H1 (cell line): ENCODE results near the gene ODC1.

ENCODE experiments used
- BCL11A ChIP-seq, 2 experiments: IDR thresholded peaks; one replicate each; pipeline ENCODE4 v1.6.1; 2011; ENCODE audit warnings: low read depth in 2 of 2, low read length in 2 of 2, mild to moderate bottlenecking in 2 of 2
- CBX5 ChIP-seq: fragments of 300-800, 300-1000 bp; sonication (generic); IDR thresholded peaks from 2 replicates; pipeline ENCODE4 v1.7.1; 2016; ENCODE audit warnings: antibody characterized with exemption, low read length, low read depth
- CEBPB ChIP-seq: IDR thresholded peaks from 2 replicates; pipeline ENCODE4 v1.6.1; 2012; ENCODE audit warnings: low read depth, low read length
- CTBP2 ChIP-seq: IDR thresholded peaks from 2 replicates; pipeline ENCODE4 v1.7.0; 2011; ENCODE audit warnings: borderline replicate concordance, mild to moderate bottlenecking, moderate library complexity, mixed read lengths, low read length; ENCODE audit not compliant: insufficient read depth, insufficient read length
- EP300 ChIP-seq, 2 experiments: IDR thresholded peaks; 1 replicate in 1 of 2; 2 replicates in 1 of 2; pipeline ENCODE4 v1.6.1; 2011 to 2012; ENCODE audit warnings: low read depth in 2 of 2, low read length in 2 of 2, mild to moderate bottlenecking in 2 of 2, borderline replicate concordance in 1 of 2, inconsistent platforms in 1 of 2, moderate library complexity in 1 of 2
- RNF2 ChIP-seq: fragments of 200-900, 300-1000 bp; sonication (generic); IDR thresholded peaks from 2 replicates; pipeline ENCODE4 v1.7.1; 2016; ENCODE audit warnings: borderline replicate concordance, low read depth, mild to moderate bottlenecking, antibody characterized with exemption, low read length; ENCODE audit not compliant: poor library complexity, severe bottlenecking; ENCODE audit errors: missing control alignments
- SUZ12 ChIP-seq: fragments of 200-600 bp; sonication (generic); IDR thresholded peaks from 2 replicates; pipeline ENCODE4 v1.6.1; 2012; ENCODE audit warnings: mild to moderate bottlenecking, inconsistent platforms, low read length, moderate library complexity, mixed read lengths
- TAF1 ChIP-seq: IDR thresholded peaks from 2 replicates; pipeline ENCODE4 v1.6.1; 2011; ENCODE audit warnings: mild to moderate bottlenecking, low read depth, low read length
- TEAD4 ChIP-seq: IDR thresholded peaks from 2 replicates; pipeline ENCODE4 v1.6.1; 2012; ENCODE audit warnings: low read depth, low read length, inconsistent platforms, mixed read lengths
- ZNF274 ChIP-seq: IDR thresholded peaks from 2 replicates; pipeline ENCODE4 v1.7.0; 2012; ENCODE audit warnings: low read length, borderline replicate concordance; ENCODE audit errors: extremely low read depth
- TF ChIP-seq, protein P1 (sequence below), 3 experiments: IDR thresholded peaks; 1 replicate in 2 of 3; 2 replicates in 1 of 3; pipeline versions ENCODE4 v1.5.1 to v1.6.1; 2011; ENCODE audit warnings: low read length in 3 of 3, mild to moderate bottlenecking in 3 of 3, inconsistent platforms in 2 of 3, low read depth in 1 of 3, moderate library complexity in 1 of 3; ENCODE audit not compliant: insufficient read depth in 1 of 3; ENCODE audit errors: control extremely low read depth in 1 of 3

DNA sequence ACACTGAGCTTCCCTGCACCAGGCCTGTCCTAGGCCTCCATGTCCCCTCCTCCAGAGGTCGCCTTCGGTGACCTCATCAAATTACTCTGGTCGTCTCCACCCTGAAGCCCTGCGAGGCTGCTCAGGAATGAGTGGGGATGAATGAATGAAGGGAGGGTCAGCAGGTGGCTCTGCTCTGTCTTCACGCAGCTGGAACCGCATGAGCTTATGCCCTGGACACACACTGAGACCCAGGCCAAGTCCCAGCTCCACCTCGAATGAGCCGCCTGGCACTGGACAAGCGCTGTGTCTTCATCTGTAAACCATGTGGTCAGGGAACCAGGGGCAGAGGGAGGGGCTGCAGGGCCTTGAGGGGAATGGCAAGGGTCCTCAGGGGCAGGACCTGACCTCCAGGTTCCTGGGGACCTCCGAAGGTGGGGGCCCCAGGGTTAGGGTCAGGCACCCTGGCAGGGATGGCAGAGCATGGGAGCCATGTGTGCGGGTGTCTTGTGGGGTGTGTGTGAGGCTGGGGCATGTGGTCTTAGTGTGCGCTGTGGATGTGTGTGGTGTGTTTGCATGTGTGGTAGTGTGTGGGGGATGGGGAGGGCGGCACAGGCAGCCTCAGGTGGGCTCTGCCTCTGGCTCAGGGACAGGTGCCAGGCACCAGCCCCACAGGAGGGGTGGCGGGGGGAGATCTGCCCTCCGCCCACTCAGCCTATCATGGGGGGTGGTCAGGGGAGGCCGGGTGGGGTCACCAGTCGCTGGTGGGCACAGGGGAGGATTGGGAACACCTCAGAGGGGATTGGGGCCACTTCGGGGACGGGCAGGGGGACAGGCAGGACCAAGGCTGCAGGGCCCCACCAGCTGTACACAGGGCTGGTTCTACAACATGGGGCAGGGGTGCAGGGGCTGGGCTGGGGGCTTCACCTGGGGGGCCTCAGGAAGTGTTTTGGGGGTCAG lies 13.9 kb downstream of the ODC1 start:
- TF ChIP-seq CTBP2 (no peak), CBX5 (no peak), RNF2 (no peak), BCL11A (IDR thresholded peaks at IDR 0.05; ENCODE audit: low read depth in 2 of 2, low read length in 2 of 2) (no peak), EP300 (IDR thresholded peaks at IDR 0.05; ENCODE audit: borderline replicate concordance in 1 of 2, low read depth in 2 of 2, low read length in 2 of 2) (no peak), TEAD4 (no peak), TAF1 (no peak), ZNF274 (no peak), CEBPB (no peak), SUZ12 (no peak)
- TF ChIP-seq, protein P1, sequence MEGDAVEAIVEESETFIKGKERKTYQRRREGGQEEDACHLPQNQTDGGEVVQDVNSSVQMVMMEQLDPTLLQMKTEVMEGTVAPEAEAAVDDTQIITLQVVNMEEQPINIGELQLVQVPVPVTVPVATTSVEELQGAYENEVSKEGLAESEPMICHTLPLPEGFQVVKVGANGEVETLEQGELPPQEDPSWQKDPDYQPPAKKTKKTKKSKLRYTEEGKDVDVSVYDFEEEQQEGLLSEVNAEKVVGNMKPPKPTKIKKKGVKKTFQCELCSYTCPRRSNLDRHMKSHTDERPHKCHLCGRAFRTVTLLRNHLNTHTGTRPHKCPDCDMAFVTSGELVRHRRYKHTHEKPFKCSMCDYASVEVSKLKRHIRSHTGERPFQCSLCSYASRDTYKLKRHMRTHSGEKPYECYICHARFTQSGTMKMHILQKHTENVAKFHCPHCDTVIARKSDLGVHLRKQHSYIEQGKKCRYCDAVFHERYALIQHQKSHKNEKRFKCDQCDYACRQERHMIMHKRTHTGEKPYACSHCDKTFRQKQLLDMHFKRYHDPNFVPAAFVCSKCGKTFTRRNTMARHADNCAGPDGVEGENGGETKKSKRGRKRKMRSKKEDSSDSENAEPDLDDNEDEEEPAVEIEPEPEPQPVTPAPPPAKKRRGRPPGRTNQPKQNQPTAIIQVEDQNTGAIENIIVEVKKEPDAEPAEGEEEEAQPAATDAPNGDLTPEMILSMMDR (IDR thresholded peaks at IDR 0.05; ENCODE audit: control extremely low read depth in 1 of 3, insufficient read depth in 1 of 3, low read depth in 1 of 3, low read length in 3 of 3): no peak
